Activated T-cell treated with anti-CD3 and anti-CD28 coated beads, Interleukin-2, amount 50 U/mL, for 48 hours (primary cell): ENCODE measurements around the gene SLC6A17.

Source experiments
- DNase-seq, 2 experiments: peaks; one replicate each; pipeline ENCODE4 v3.0.0-alpha.2; 2020

SLC6A17 gene

GRCh38 chr1:110243146-110243545 lies 92.9 kb downstream of the SLC6A17 start:
- no peak for DNase-seq

- peak in 1 of 2 experiments; percentile 42 for DNase-seq
Measured at GRCh38 chr1:110243574-110243973, 93.3 kb downstream of the SLC6A17 start.

- DNase-seq = no peak
Measured at GRCh38 chr1:110245876-110246620, 95.8 kb downstream of the SLC6A17 start.

GRCh38 chr1:110248746-110249145 lies 98.5 kb downstream of the SLC6A17 start:
- DNase-seq = no peak

GRCh38 chr1:110249256-110249655 lies 99.0 kb downstream of the SLC6A17 start:
- DNase-seq = no peak

GRCh38 chr1:110250008-110250407 lies 99.7 kb downstream of the SLC6A17 start:
- DNase-seq = no peak

- DNase-seq = no peak
Measured at GRCh38 chr1:110250749-110251148, 100.5 kb downstream of the SLC6A17 start.
